PC-3 (cell line): ENCODE measurements around the gene ZNF92.

Experiments
- EZH2 ChIP-seq: fragments of 300-600 bp; sonication (generic); IDR thresholded peaks from one replicate; pipeline ENCODE4 v1.6.1; 2017; ENCODE audit warnings: antibody characterized with exemption, mild to moderate bottlenecking, low read length; ENCODE audit not compliant: unreplicated experiment
- EZH2phosphoT487 ChIP-seq: fragments of 300-600 bp; sonication (generic); IDR thresholded peaks from 2 replicates; pipeline ENCODE4 v1.6.1; 2018; ENCODE audit warnings: mild to moderate bottlenecking, antibody characterized with exemption, low read length, borderline replicate concordance
- TF ChIP-seq, protein P1 (sequence below): fragments of 300-600 bp; sonication (generic); conservative IDR thresholded peaks from 2 replicates; pipeline ENCODE4 v1.5.1; 2017; ENCODE audit warnings: antibody characterized with exemption, low read depth, mild to moderate bottlenecking, low read length

DNA sequence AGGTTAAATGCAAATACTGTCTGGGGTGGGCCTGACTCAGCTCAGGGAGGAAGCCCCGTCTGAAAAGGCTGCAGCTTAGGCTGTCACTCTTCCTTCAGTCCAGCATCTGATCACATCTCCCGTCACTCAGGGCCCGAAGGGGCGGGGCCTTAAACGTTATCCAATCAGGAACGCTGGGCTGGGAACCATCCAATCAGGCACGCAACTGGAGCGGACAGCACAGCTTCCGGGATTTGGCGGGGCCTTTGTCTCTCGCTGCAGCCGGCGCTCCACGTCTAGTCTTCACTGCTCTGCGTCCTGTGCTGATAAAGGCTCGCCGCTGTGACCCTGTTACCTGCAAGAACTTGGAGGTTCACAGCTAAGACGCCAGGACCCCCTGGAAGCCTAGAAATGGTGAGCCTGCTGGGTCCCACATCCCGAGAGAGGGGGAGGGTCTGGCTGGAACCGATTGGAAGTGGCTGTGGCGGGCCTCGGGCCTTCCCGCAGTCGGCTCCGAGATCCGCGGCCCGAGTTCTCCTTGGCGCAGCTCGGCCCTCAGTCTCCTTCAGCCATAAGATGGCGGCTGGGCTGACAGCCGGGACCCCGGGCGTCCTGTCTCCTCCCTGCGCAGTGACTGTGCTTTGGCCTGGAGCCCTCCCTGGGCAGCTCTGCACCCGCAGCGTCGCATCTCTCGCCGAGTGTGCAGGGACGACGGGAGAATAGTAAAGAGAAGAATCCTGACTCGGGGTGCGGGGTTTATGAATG is at the start of gene ZNF92:
- TF ChIP-seq, protein P1, sequence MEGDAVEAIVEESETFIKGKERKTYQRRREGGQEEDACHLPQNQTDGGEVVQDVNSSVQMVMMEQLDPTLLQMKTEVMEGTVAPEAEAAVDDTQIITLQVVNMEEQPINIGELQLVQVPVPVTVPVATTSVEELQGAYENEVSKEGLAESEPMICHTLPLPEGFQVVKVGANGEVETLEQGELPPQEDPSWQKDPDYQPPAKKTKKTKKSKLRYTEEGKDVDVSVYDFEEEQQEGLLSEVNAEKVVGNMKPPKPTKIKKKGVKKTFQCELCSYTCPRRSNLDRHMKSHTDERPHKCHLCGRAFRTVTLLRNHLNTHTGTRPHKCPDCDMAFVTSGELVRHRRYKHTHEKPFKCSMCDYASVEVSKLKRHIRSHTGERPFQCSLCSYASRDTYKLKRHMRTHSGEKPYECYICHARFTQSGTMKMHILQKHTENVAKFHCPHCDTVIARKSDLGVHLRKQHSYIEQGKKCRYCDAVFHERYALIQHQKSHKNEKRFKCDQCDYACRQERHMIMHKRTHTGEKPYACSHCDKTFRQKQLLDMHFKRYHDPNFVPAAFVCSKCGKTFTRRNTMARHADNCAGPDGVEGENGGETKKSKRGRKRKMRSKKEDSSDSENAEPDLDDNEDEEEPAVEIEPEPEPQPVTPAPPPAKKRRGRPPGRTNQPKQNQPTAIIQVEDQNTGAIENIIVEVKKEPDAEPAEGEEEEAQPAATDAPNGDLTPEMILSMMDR: no peak
- TF ChIP-seq EZH2phosphoT487 (no peak), EZH2 (no peak)
